GM18498 (cell line): ENCODE results near the gene MAP2K6.
A peak's percentile ranks its signal among the peaks of the same experiment; 100 is the strongest.
"Not testable (repeated sequence)": the region's sequence is repeated elsewhere in the genome, so short reads cannot be mapped to it uniquely, and the experiment has no call there.

Source experiments
- ATAC-seq: cut with Tn5 transposase; IDR thresholded peaks from one replicate; pipeline ENCODE4 v1.9.1; 2021; ENCODE audit warnings: mild to moderate bottlenecking, moderate library complexity; ENCODE audit not compliant: unreplicated experiment

MAP2K6 gene

GRCh38 chr17:69454051-69454450, 39.6 kb downstream of the MAP2K6 start:
- ATAC-seq = no peak

GRCh38 chr17:69455040-69455439, 40.5 kb downstream of the MAP2K6 start:
- no peak for ATAC-seq

DNA sequence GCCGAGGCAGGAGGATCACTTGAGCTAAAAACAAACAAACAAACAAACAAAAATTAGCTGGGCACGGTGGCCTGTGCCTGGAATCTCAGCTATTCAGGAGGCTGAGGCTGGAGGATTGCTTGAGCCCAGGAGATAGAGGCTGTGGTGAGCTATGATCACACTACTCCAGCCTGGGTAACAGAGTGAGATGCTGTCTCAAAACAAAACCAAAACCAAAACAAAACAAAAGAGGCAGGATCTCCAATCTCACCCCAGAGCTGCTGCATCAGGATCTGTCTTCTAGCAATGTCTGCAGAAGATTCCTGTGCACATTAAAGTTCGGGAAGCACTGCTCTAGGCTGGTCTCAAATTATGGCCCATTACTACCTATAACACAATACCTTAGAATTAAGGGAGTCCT, 43.1 kb downstream of the MAP2K6 start:
- ATAC-seq = peak; percentile 72

- ATAC-seq = no peak
These were observed 46.7 kb downstream of the MAP2K6 start for GRCh38 chr17:69460963-69461922.

DNA sequence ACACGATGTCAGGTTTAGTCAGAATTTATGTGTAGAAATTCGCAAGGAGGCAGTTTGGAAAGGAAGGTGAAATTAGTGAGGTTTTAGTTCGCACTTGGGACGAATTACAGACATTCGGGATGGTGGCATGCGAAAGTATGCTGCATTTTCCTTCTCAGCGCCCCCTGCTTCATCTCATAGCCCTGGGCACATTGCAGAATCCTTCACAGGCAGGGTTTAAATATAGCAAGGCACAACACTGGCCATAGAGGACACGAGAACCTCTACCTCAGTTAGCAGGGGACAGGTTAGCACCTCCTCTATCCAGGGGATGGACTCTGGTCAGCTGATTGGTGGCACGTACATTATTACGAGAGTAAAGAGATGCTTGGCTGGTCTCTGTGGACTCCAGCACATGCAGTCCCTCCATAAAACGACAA, 47.5 kb downstream of the MAP2K6 start:
- no peak for ATAC-seq

DNA sequence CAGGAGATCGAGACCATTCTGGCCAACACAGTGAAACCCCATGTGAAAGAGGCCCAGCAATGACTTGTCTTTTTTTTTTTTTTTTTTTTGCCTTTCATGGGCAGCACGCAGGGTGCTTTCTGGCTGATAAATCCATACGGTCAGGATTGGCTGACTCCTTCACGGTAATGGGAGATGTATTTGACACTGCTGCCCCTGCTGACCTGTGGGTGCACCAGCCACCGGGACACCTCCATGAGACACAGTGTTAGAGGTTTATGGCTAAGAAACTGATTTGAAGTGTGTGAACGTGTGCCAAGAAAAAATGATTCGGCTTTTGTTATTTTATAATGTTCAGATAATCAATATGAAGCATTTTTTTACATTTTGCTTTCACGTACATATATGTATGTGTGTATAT, 48.4 kb downstream of the MAP2K6 start:
- ATAC-seq = no peak

DNA sequence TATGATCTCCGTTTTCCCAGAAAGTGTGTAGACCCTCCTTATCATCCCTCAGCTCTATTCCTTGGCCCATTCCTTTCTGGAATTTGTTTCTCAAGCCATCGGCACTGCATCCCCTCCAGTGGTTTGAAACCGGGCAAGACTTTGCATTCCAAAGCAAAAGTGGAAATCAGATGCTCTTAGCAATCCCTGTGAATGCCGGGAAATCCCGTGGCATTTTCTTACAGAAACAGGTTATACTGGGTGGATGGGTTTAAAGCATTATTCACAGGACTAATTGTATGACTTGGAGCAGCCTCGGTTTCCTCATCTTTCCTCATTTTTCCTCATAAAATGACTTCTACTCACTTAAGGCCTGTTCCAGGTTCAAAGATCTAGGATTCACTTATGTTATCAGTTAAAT, 52.0 kb downstream of the MAP2K6 start:
- ATAC-seq = no peak

DNA sequence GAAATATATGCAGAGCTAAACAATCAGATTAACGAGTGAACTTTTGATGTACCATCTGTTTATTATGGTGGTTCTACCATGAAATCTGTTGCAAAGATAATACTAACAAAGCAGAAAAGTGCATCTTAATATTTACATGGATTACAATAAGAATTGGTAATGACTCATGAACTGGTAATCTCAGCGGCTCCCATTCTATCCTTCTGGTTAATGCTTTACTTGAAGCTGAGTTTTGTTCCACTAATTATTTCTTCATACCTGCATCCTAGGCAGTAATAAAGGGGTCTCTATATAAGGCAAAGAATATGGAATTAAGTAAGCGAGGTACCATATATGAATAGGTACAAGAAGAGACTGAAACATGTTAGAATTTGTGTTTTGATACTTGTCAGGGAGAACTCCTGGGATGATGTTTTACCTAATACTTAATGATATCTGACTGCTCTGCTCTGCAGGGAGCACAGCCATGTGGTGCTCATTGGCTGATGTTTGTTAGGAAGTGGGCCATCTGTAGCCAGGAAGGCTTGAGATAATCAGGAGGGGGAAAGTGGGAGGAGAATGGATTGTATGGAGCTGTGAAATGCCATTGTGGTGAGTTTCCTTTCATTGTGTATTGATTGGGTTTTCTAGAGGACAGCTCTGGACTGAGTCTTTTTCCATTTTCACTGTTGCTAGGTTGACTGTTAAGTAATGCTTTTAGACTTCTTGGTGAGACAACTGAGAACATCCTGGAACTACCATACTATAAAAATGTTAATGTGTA, 52.6 kb downstream of the MAP2K6 start:
- ATAC-seq = no peak

DNA sequence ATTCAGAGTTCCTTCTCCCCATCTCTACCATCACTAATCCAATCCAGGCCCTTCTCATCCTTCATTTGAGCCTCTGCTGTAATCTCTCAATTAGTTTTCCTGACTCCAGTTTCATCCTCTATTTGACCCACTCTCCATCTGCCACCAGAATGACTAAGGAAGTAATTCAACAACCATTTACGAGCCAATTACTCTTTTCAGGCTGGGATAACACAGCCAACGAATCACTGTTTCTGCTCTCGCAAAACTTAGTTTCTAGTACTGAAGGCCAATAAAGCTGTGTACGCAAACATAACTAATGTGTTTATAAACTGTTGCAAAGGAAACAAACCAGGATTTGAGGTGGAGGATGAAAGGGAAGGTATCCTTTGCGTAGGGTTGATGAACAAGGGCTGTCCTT, 53.7 kb downstream of the MAP2K6 start:
- no peak for ATAC-seq

- no peak for ATAC-seq
These were observed 56.2 kb downstream of the MAP2K6 start for GRCh38 chr17:69470702-69471101.

GRCh38 chr17:69471406-69471805, 56.9 kb downstream of the MAP2K6 start:
- ATAC-seq = no peak

DNA sequence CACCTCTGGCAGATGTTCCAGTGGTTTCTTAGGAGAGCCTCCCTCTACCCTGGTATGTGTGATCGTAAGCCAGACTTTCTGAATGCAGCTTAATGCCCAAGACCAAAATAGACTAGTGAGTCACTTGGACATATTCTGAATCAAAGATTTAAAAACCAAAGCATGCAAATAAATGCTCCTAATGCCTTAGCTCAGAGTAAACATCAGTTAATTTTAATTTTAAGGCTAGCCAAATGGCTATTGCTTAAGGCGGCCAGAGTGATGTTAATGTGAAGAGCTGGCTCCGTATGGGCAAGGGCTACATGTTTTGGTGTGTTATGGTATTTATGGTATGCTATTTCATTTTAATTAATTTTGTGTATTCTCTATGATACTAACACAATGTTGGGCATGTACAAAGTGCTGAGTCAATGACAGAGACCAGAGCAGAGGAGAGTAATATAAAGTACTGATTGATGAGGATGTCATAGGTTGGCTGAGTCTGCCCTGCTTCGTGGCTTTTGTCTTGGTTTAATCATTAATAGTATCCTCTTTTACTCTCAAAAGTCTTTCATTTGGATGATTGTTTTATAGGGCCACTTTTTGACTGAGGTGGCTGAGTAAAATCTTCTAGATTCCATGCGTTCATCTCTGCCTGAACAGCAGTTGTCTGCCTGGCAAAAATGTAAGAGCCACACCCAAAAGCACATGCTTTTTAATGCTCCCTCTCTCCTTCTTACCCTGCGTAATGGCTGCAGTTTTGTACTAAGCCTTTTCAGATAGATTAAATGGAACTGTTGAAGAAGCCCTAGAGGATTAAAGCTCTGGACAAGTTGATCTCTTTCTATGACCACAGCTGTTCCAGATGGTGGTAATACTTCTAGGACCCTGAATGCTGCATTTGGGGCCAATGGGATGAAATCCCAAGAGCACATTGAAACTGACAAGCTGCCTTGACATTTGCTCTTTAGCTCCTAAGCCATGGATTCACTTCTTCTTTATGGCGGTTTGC, 59.6 kb downstream of the MAP2K6 start:
- no peak for ATAC-seq

- ATAC-seq = no peak
These were observed 62.9 kb downstream of the MAP2K6 start for GRCh38 chr17:69477204-69477902.

DNA sequence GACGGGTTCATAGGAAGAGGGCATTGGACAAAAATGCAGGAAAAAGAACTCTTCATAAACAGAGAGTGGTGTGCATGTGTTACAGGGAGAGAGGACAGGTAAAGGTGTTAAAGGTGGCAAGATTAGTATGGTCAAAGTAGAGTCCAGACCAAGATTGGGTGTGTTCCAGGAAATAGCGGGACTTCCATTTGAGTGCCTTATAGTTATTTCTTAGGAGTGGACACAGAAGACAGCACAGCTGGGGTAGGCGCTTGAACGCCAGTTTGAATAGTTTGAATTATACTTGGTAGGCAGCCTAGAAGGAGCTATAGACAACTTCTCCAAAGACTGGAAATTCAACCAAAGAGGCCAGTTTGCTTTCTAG, 63.4 kb downstream of the MAP2K6 start:
- ATAC-seq = no peak

DNA sequence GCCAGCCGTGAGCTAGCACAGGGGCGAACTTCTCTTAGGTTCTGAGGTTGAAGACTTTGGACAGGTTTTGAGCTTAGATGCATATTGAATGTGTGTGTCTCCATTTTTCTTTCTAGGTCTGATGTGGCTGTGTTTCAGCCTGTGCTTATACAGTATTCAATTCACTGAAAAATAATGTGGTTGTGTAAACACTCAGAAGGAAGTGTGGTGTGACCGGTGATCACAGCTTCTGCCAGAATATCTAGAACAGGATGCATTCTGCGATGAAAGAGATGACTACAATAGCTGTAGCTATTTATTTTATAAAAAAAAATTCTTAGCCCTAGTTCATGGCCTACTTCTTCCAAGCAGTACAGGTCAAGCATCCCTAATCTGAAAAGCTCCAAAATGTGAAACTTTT, 64.4 kb downstream of the MAP2K6 start:
- no peak for ATAC-seq

DNA sequence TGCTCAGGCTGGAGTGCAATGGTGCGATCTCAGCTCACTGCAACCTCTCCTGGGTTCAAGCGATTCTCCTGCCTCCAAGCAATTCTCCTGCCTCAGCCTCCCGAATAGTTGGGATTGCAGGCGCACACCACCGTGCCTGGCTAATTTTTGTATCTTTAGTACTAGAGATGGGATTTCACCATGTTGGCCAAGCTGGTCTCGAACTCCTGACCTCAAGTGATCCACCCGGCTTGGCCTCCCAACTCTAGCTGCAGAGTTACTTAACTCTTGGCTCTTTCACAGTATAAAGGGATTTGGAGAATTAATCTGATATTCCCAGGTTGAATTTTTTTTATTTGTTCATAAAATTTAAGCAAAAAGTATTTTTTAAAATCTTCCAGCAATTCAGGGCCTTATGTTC, 65.3 kb downstream of the MAP2K6 start:
- ATAC-seq = not testable (repeated sequence)

DNA sequence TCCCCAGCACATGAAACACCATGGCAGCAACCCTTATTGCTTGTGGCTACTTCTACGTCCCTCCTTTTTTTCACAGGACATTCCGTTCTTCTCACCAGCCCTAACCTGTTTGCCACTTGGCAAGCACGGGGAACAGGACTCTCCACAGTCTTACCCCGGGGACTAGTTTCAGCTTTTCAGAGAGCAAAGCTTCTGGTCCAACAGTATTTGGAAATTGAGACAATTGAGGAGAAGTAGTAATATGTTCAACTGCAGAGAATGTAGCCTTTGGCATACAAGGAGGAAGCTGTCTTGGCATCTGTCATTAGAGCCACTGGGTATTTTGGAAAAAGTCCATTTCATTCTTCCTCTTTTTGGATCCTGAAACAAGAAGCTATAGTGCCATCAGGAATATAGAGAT, 65.7 kb downstream of the MAP2K6 start:
- ATAC-seq = no peak

- no peak for ATAC-seq
These were observed 70.8 kb downstream of the MAP2K6 start for GRCh38 chr17:69485251-69485661.

DNA sequence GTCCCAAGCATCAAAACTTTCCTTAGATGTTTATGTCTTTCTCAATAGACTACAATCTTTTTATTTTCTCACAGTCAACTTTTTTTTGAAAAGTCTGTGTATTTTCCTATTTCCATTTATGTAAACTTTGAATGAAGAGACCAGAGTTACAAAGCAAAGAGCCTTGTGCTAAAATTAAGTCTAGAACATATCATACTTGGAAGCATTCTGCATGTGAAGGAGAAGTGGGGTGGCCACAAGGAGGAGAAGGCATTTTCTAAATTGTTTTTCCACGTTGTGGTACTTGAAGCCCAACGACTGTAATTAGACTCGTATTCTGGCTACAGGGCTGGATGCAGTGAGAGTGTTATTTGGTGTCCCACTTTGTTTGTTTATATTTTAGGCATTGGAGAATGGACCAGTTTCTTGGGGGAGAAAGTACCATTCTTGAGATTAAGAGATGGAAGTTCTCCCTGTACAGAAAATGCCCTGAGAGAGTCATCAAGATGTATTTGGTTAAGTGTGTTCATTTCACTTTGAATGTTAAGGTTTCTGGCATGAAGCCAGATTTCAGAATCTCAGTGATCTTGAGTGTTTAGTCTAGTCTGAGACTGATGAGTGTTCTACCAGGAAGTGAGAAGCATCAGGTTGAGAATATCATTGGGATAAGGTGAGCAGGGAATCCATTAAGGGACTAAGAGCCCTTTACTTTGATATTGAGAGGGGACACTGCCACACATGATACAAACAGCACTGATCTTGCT, 71.6 kb downstream of the MAP2K6 start:
- ATAC-seq = no peak
